Activated CD4-positive, alpha-beta T cell treated with anti-CD3 and anti-CD28 coated beads, Interleukin-2, Interleukin-4, amounts not matched to agents 100 ng/mL and 50 ng/mL, durations not matched to agents 16 hours and 8 hours (primary cell): Measurements from ENCODE around the gene ZDHHC23.

Experiments
- DNase-seq: peaks from one replicate; pipeline ENCODE4 v3.0.0-alpha.2; 2020; ENCODE audit warnings: low spot score

Gene ZDHHC23

GRCh38 chr3:114011059-114011797 lies 63.4 kb downstream of the ZDHHC23 start:
- no peak for DNase-seq
